GM12892 (cell line): ENCODE measurements around the gene AKR1C4.
"Not testable (repeated sequence)": the region's sequence is repeated elsewhere in the genome, so short reads cannot be mapped to it uniquely, and the experiment has no call there.

Experiments
- DNase-seq: peaks from one replicate; pipeline ENCODE4 v3.0.0; 2011; ENCODE audit not compliant: insufficient read length
- FAIRE-seq: peaks from 2 replicates; lab custom pipeline; 2011; peaks lifted over from hg19 to GRCh38; lab: Jason Lieb, UNC
- POLR2A ChIP-seq: IDR thresholded peaks from 2 replicates; pipeline ENCODE4 v1.6.1; 2011; ENCODE audit warnings: low read depth, low read length, control low read depth
- POLR2AphosphoS5 ChIP-seq: IDR thresholded peaks from 2 replicates; pipeline ENCODE4 v1.6.1; 2011; ENCODE audit warnings: low read depth, low read length, control low read depth
- TAF1 ChIP-seq: IDR thresholded peaks from 2 replicates; pipeline ENCODE4 v1.6.1; 2011; ENCODE audit warnings: low read depth, mild to moderate bottlenecking, control low read depth, low read length, borderline replicate concordance

Gene AKR1C4

DNA sequence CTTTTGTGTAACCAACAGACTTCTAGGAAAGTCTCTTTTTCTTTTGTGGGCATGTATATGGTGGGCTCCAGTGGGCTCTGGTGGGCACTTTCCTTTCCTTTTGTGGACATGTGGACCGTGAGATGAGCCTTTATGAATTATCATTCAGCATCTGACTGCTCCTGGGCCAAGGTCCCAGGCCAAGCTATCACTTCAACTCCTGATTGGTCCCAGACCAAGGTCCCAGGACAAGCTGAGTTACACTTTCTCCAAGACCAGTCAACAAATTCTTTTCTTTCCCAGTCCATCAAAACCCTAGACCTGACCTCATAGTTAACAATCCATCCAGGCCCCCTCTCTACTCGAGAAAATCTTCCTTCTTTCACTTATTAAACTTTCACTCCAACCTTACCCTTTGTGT lies 12.7 kb upstream of the AKR1C4 start:
- DNase-seq (no peak), FAIRE-seq (no peak)
- TF ChIP-seq POLR2A (no peak), TAF1 (no peak), POLR2AphosphoS5 (no peak)

DNA sequence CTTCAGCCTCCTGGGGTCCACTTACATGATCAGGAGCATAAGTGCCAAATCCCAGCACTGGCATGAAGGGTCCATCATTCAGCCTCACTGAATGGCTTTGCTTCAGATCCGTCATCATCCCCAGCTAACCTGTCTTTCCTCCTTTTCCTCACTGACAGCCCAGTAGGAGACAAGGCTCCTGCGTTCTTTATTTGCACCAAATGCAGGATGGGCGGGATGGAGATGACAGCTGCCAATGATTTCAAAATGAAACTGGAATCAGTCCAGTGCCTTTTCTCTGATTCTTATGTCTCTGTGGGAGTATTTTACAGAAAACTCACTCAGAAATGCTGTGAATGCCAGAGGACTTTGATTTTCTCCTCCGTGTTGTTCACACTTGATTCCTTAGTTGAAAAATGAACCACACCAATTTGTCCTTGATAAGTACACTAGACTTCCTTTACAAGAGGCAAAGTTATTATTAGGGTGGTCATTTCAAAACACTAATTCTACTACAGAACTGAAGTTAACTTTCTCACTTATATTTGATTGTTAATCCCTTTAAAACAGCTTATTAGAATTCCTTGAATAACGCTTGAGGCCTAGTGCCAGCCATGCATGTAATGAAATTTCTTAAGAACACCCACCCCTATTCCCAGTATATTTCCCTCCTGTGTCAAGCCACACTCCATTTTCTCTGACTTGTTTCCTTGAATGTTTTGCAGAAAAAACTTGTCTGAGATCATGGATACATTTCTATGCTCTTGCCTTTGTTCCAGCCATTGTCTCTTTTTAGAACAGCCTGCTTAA lies 11.5 kb upstream of the AKR1C4 start, which contains the start of gene AKR1C8:
TSS of gene AKR1C8 (minus strand) at position 164 of the 789 bp plus-strand sequence. CDS start at position 118, 46 bp downstream.
- no peak for TF ChIP-seq TAF1
- TF ChIP-seq POLR2A: no peak
- no peak for TF ChIP-seq POLR2AphosphoS5
- DNase-seq: no peak
- FAIRE-seq: no peak

DNA sequence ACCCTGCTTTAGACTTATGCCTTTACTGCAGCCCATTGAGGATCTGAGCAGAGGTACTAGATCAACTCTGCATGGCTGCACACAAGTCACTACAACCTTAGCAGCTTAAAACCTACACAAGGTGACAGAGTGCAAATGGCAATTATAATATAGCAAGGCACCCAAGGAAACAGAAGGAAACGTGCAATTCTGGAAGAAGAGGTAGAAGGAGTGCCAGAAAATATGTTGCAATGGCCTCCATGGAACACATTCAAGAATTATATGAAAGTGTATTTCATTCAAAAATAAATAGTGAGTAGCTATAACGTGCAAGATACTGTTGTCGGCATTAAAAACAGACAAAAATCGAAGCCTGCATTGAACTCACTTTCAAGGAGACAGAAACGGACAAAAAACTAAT lies 8.8 kb upstream of the AKR1C4 start:
- DNase-seq: no peak
- TF ChIP-seq TAF1: no peak
- no peak for TF ChIP-seq POLR2AphosphoS5
- no peak for TF ChIP-seq POLR2A
- no peak for FAIRE-seq

DNA sequence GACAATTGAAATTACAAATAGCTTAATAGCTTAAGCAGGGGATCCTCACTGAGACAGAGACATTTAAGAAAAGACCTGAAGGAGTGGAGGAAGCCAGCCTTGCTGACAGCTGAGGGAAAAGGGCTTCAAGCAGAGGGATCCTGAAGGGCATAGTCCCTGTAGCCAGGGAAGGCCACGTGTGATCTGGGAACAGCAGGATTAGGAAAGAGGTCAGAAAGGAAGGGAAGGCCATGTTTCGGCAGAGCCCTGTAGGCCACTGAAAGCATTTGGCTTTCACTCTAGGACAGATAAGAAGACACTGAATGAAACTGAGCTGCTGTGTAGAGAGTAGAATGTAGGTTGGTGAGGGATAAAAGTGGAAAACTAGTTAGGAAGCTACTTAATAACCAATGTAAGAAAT lies 8.3 kb upstream of the AKR1C4 start:
- no peak for TF ChIP-seq POLR2AphosphoS5
- no peak for TF ChIP-seq TAF1
- TF ChIP-seq POLR2A: no peak
- DNase-seq (no peak), FAIRE-seq (no peak)

DNA sequence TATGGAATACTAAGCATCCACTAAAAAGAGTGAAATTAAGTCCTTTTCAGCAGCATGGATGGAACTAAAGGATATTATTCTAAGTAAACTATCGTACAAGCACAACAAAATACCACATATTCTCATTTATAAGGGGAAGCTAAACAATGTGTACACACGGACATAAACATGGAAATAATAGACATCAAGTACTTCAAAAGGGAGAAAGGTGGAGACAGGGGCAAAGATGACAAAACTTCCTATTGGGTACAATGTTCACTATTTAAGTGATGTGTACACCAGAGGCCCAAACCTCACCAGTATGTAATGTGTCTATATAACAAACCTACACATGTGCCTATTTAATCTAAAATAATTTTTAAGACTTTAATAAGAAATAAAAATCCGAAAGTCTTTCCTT lies 2.2 kb upstream of the AKR1C4 start:
- FAIRE-seq (no peak), DNase-seq (no peak)
- no peak for TF ChIP-seq POLR2A
- TF ChIP-seq TAF1: no peak
- TF ChIP-seq POLR2AphosphoS5: no peak

DNA sequence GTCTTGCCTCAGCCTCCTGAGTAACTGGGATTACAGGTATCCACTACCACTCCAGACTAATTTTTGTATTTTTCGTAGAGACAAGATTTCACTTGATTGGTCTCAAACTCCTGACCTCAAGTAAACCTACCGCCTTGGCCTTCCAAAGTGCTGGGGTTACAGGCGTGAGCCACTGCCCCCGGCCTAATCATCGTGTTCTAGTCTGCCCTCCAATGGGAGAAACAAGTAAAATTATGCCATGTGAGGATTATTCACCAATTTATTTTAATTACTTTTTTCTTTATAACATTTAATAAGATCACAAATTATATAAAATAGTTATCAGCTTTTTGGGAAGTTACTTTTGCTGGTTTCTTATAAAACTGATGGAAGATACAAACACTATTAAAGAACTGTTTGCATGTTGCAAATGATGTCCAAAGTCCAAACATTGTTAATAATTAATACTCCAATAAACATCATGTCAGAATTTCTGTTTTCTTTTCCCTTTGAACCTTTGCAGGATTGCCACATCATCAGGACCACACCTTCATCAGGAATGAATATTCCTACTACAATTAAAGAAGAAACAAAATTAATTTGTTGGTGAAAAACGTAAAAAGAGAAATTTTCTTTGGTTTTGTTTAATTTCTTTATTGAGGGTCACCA lies 786 bp upstream of the AKR1C4 start:
- no peak for TF ChIP-seq POLR2A
- TF ChIP-seq POLR2AphosphoS5: no peak
- TF ChIP-seq TAF1: no peak
- DNase-seq (no peak), FAIRE-seq (no peak)

DNA sequence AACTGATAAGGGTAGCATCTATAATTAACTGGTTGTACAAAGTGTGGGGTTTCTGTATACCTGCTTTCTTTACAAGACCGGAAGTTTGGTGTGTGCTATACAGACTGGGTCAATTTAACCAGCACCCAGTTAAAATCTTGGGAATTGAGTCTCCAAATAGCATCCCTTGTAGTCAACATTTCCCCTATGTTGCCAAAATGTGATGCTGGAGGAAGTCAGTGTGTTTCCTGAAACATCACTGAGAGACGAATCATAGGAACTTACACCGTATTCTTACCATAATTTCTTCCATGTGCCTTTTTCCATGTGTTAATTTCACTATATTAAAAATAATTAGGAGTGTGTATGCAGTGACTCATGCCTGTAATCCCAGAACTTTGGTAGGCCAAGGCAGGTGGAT lies 1.7 kb downstream of the AKR1C4 start:
- FAIRE-seq: no peak
- TF ChIP-seq TAF1: no peak
- no peak for TF ChIP-seq POLR2AphosphoS5
- no peak for DNase-seq

DNA sequence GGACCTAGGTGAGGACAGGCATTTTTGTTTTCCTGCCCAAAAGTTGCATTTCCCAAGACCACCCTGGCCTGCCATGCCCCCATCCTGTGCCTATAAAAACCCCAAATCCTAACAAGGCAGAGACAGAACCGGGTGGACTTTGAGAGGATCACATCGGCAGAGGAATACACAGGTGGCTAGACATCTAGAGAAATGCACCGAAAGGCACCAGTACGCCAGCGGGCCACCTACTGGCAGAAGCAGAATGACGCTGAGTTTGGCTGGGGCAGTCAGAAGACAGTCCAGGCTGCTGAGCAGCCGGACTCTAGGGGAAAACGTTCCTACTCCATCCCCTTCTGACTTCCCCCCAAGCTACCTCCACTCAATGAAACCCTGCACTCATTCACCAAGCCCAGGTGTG lies 2.8 kb downstream of the AKR1C4 start:
- DNase-seq (no peak), FAIRE-seq (no peak)
- TF ChIP-seq POLR2A: no peak
- TF ChIP-seq POLR2AphosphoS5: no peak
- no peak for TF ChIP-seq TAF1

DNA sequence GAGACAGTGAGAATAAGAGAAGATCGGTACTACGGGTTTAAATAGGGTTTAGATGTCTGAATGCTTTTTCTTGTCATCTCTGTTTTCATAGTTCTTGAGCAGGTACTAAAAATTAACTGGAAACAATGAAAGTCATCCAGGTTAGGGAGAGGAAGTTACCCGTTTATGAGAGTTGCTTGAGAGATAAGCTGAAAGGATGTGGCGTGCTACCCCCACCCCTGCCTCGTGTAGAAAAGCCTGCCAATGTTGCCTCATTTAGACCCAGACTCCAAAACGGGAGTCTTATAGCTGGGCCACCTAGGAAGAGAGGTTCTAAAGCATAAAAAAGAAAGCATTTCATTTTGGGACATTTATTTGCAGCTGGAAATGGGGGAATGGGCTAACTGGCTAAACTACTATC lies 10.2 kb downstream of the AKR1C4 start:
- DNase-seq (no peak), FAIRE-seq (no peak)
- TF ChIP-seq POLR2AphosphoS5 (no peak), TAF1 (no peak), POLR2A (no peak)

DNA sequence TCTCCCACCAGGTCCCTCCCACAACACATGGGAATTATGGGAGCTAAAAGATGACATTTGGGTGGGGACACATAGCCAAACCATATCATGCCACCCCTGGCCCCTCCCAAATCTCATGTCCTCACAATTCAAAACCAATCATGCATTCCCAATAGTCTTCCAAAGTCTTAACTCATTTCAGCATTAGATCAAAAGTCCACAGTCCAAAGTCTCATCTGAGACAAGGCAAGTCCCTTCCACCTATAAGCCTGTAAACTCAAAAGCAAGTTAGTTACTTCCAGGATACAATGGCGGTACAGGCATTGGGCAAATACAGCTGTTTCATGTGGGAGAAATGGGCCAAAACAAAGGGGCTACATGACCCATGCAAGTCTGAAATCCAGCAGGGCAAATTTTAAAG lies 13.1 kb downstream of the AKR1C4 start:
- FAIRE-seq, DNase-seq: not testable (repeated sequence)

DNA sequence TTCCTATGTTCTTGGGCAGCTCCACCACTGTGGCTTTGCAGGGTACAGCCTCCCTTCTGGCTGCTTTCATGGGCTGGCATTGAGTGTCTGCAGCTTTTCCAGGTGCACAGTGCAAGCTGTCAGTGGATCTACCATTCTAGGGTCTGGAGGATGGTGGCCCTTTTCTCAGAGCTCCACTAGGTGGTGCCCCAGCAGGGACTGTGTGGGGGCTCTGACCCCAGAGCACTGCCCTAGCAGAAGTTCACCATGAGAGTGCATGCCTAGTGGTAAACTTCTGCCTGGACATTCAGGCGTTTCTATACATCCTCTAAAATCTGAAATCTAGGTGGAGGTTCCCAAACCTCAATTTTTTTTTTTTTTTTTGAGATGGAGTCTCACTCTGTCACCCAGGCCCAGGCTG lies 13.6 kb downstream of the AKR1C4 start:
- not testable (repeated sequence) for DNase-seq, FAIRE-seq

DNA sequence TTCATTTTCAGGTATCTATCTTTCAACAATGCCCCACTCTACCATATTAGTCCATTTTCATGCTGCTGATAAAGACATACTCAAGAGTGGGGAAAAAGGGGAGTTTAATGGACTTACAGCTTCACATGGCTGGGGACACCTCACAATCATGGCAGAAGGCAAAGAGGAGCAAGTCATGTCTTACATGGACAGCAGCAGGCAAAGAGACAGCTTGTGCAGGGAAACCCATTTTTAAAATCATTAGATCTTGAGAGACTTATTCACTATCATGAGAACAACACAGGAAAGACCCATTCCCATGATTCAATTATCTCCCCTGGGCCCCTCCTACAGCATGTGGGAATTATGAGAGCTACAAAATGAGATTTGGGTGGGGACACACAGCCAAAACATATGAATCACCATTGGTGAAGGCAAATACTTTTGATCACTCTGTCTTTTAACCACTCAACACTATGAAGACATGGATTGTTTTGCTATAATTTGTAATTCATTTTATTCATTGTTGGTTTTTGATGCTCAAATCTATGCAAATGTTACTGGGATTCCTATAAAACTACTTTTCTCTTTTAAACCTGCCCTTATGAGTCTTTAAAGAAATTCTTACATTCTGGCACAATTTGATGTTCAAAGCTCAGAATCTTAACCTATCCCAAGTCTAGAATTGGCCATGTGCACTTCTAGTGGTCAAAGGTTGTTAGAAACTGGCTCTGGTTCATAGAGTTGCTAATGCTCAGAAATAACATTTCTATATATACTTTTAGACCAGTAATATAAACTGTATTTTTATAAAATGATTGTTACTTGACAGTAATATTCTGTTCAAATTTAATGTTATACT lies 15.3 kb downstream of the AKR1C4 start:
- DNase-seq: no peak
- no peak for TF ChIP-seq TAF1
- no peak for TF ChIP-seq POLR2A
- no peak for TF ChIP-seq POLR2AphosphoS5
- FAIRE-seq: no peak

DNA sequence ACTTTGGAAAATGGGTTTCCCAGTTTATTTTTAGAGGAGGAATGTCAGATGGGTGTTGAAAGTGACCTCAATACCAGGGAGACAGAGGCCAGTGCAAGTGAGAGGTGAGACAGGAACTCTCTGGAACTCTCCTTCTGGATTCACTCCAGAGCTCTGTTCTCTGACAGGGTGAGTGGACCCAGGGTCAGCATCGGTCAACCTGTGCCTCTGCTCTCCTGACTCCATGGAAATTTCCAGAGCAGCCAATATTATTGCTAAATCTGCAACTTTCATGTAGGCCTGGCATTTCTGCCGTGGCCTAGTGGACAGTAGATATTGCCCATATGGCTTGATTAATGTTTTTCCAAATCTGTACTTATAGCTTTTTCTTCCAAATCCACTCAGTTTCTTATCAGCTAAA lies 20.2 kb downstream of the AKR1C4 start:
- TF ChIP-seq POLR2A: no peak
- no peak for TF ChIP-seq POLR2AphosphoS5
- TF ChIP-seq TAF1: no peak
- FAIRE-seq (no peak), DNase-seq (no peak)
